Stomach (tissue), 9 donors: Measurements from ENCODE around the gene SAMM50. TPM values are rescaled to one million over a fixed set of nuclear protein-coding genes. Genes with fewer than 3 reads are reported as not detected.
"Not testable (repeated sequence)": the region's sequence is repeated elsewhere in the genome, so short reads cannot be mapped to it uniquely, and the experiment has no call there.

Experiments
- DNase-seq, 2 donors: peaks; one replicate each; pipeline versions ENCODE4 v3.0.0 to v3.0.0-alpha.2; 2013 to 2019
- H3K27ac ChIP-seq, 5 donors: fragments of 200-600 bp in 4 of 5; sonication (generic) in 4 of 5; one replicate each; pipeline ENCODE4 v1.5.1; 2013 to 2019; ENCODE audit warnings: mild to moderate bottlenecking in 1 of 5, moderate library complexity in 1 of 5
- H3K27me3 ChIP-seq, 3 donors: fragments of 200-600 bp; sonication (generic); one replicate each; pipeline ENCODE4 v1.5.1; 2017 to 2019; ENCODE audit warnings: mixed run types in 1 of 3
- H3K36me3 ChIP-seq, 4 donors: fragments of 200-600 bp; sonication (generic); 1 replicate in 3 of 4; 2 replicates in 1 of 4; pipeline ENCODE4 v1.5.1; 2016 to 2019
- H3K4me1 ChIP-seq, 4 donors: fragments of 200-600 bp; sonication (generic); one replicate each; pipeline ENCODE4 v1.5.1; 2016 to 2019
- H3K4me3 ChIP-seq, 4 donors: fragments of 200-600 bp; sonication (generic) in 3 of 4; one replicate each; pipeline ENCODE4 v1.5.1; 2016 to 2019; ENCODE audit warnings: mild to moderate bottlenecking in 1 of 4
- H3K9me3 ChIP-seq, 4 donors: fragments of 200-600 bp; sonication (generic); one replicate each; pipeline ENCODE4 v1.5.1; 2016 to 2019
- EP300 ChIP-seq: sonication (generic); formaldehyde crosslinking; IDR thresholded peaks from one replicate; pipeline ENCODE4 v1.6.1; 2017; ENCODE audit warnings: antibody characterized with exemption
- POLR2A ChIP-seq, 4 donors: fragments of 450-650 bp; IDR thresholded peaks; one replicate each; pipeline ENCODE4 v1.6.1; 2016; ENCODE audit warnings: antibody characterized with exemption in 4 of 4, control low read depth in 2 of 4, mild to moderate bottlenecking in 1 of 4, moderate library complexity in 1 of 4
- POLR2AphosphoS5 ChIP-seq, 3 donors: sonication (generic); formaldehyde crosslinking; IDR thresholded peaks; one replicate each; pipeline ENCODE4 v1.6.1; 2016; ENCODE audit warnings: antibody characterized with exemption in 3 of 3
- WGBS, 5 donors: extraction: QIAGEN DNeasy Blood & Tissue Kit in 3 of 5; methylation state at CpG; one replicate each; pipeline versions ENCODE4 v1.1.5 to v1.1.7; 2013 to 2018; 5-methylcytosine and 5-hydroxymethylcytosine counted together
- intact Hi-C: fragments of 100-400 bp; cut with DNase I; formaldehyde crosslinking; loops from one replicate; pipeline ENCODE4 v1.15.1; 2023; ENCODE audit warnings: low total_unique reads
- polyA plus RNA-seq, 3 donors: library from polyadenylated mRNA; stranded (reverse); fragments of 200-250 nt; gene quantifications; one replicate each; pipeline ENCODE4 v1.2.3, GENCODE V29; 2013
- total RNA-seq, 5 donors: library from RNA; depleted of rRNA; stranded (reverse); fragments of >200 nt; gene quantifications; one replicate each; pipeline versions ENCODE4 v1.1.0 to v1.2.3, GENCODE V29; 2014 to 2016
- TF ChIP-seq, protein P1 (sequence below), 7 experiments: fragments of 450-650 bp in 4 of 7; fragments of 200-600 bp in 3 of 7; sonication (generic) in 3 of 7; IDR thresholded peaks; one replicate each; pipeline ENCODE4 v1.5.1; 2016 to 2019; ENCODE audit warnings: antibody characterized with exemption in 7 of 7, control low read depth in 2 of 7, mild to moderate bottlenecking in 1 of 7
- donor health status: healthy with polysubstance abuse.
- donor health status: Bipolar disorder and iron deficiency.
- donor health status: healthy.

SAMM50 gene
- total and polyA plus RNA-seq, 8 donors, result 18.7 to 54.7 (median 33.3) TPM

DNA sequence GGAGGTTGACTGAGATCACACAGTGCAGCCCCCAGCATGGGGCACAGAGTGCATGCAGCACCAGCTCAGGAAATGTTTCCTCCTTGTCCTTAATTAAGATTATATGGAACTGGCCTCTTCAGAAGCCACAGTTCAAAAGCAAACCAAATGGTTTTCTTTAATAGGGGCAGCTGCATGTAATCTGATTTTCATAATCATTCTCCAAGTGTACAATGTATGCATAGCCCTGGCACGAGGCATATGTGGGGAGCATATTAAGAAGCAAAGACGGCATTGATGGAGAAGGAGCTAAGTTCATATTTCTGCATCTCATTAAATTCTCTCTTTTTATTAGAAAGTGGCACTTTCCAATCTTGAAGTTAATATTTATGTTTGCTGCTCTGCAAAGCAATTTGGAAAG lies 59.0 kb downstream of the SAMM50 start:
- TF ChIP-seq POLR2AphosphoS5 (IDR thresholded peaks at IDR 0.05) (no peak), POLR2A (IDR thresholded peaks at IDR 0.05) (no peak)
- no peak for DNase-seq
- no peak overlapping the region for H3K4me3 ChIP-seq
- 32 to 57% (median 48%) methylated on average over 2 of the region's 2 CpGs for WGBS, 5 donors
- no peaks in the 10 kb centered on the region for H3K4me1 ChIP-seq
- no peaks in the 10 kb centered on the region for H3K27me3 ChIP-seq
- H3K27ac ChIP-seq, result no peak overlapping the region
- intact Hi-C loops, result no loop called here
- no peaks in the 10 kb centered on the region for H3K9me3 ChIP-seq
- no peaks in the 10 kb centered on the region for H3K36me3 ChIP-seq

- WGBS, 5 donors, result 81 to 90% (median 86%) methylated on average over 3 of the region's 3 CpGs
- H3K9me3 ChIP-seq, intact Hi-C loops, DNase-seq, H3K27ac ChIP-seq, H3K4me1 ChIP-seq, H3K36me3 ChIP-seq, H3K27me3 ChIP-seq, H3K4me3 ChIP-seq: not testable (repeated sequence)
Measured at GRCh38 chr22:44016586-44016985, 61.3 kb downstream of the SAMM50 start.

GRCh38 chr22:44018594-44018993 lies 63.4 kb downstream of the SAMM50 start:
- H3K4me3 ChIP-seq, result no peak overlapping the region
- peaks cover 4 to 14% (median 8%) of the 10 kb centered on the region in 4 donors for H3K4me1 ChIP-seq
- TF ChIP-seq EP300 (no peak), POLR2A (IDR thresholded peaks at IDR 0.05) (no peak), POLR2AphosphoS5 (IDR thresholded peaks at IDR 0.05) (no peak)
- TF ChIP-seq, protein P1, sequence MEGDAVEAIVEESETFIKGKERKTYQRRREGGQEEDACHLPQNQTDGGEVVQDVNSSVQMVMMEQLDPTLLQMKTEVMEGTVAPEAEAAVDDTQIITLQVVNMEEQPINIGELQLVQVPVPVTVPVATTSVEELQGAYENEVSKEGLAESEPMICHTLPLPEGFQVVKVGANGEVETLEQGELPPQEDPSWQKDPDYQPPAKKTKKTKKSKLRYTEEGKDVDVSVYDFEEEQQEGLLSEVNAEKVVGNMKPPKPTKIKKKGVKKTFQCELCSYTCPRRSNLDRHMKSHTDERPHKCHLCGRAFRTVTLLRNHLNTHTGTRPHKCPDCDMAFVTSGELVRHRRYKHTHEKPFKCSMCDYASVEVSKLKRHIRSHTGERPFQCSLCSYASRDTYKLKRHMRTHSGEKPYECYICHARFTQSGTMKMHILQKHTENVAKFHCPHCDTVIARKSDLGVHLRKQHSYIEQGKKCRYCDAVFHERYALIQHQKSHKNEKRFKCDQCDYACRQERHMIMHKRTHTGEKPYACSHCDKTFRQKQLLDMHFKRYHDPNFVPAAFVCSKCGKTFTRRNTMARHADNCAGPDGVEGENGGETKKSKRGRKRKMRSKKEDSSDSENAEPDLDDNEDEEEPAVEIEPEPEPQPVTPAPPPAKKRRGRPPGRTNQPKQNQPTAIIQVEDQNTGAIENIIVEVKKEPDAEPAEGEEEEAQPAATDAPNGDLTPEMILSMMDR (IDR thresholded peaks at IDR 0.05), result no peak
- no peaks in the 10 kb centered on the region for H3K9me3 ChIP-seq
- no peaks in the 10 kb centered on the region for H3K36me3 ChIP-seq
- H3K27ac ChIP-seq, result no peak overlapping the region
- H3K27me3 ChIP-seq, result no peaks in the 10 kb centered on the region
- no peak for DNase-seq
- WGBS, 5 donors, result 95 to 98% (median 97%) methylated on average over 9 of the region's 9 CpGs
- intact Hi-C loops, result no loop called here

DNA sequence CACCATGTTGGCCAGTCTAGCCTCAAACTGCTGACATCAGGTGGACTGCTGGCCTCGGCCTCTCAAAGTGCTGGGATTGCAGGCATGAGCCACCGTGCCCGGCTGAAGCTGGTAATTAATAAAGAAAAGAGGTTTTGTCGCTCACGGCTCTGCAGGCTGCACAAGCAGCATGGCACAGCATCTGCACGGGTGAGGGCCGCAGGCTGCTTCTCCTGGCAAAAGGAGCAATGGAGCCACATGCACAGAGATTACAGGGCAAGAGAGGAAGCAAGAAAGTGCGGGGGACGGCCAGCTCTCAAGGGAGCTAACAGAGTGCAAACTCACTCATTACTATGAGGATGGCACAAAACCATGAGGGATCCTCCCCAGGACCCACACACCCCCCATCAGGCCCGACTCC lies 64.2 kb downstream of the SAMM50 start:
- WGBS, 5 donors, result 86 to 94% (median 93%) methylated on average over 10 of the region's 10 CpGs
- intact Hi-C loops, result no loop called here
- no peak for TF ChIP-seq EP300
- no peak for TF ChIP-seq POLR2AphosphoS5 (IDR thresholded peaks at IDR 0.05)
- no peak for TF ChIP-seq POLR2A (IDR thresholded peaks at IDR 0.05)
- TF ChIP-seq, protein P1 (IDR thresholded peaks at IDR 0.05), result no peak

DNA sequence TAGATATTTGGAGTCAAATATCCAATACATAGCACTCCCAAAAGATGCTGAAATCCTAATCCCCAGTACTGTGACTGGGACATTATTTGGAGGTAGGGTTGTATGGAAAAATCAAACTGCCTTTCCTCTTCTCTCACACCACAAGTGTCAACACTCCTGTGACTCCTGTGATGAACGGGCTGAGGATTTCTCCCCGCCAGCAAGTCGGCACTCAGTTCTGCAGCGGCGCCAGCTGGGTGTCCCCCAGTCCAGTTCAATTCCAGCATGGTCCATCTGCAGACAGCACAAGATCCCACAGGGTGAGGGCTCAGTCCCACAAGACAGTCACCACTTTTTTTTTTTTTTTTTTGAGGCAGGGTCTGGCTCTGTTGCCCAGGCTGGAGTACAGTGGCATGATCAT lies 64.6 kb downstream of the SAMM50 start:
- H3K9me3 ChIP-seq, result no peaks in the 10 kb centered on the region
- DNase-seq, result no peak
- no peak overlapping the region for H3K4me3 ChIP-seq
- intact Hi-C loops, result no loop called here
- no peaks in the 10 kb centered on the region for H3K36me3 ChIP-seq
- TF ChIP-seq POLR2A (IDR thresholded peaks at IDR 0.05) (no peak), POLR2AphosphoS5 (IDR thresholded peaks at IDR 0.05) (no peak), EP300 (no peak)
- TF ChIP-seq, protein P1 (IDR thresholded peaks at IDR 0.05), result no peak
- H3K4me1 ChIP-seq, result peaks cover 11 to 22% (median 18%) of the 10 kb centered on the region in 4 donors
- no peak overlapping the region for H3K27ac ChIP-seq
- 90 to 96% (median 95%) methylated on average over 5 of the region's 5 CpGs for WGBS, 5 donors
- H3K27me3 ChIP-seq, result peaks cover 0 to 10% (median 0%) of the 10 kb centered on the region in 3 donors

More for the DNA sequence above, 64.2 kb downstream of the SAMM50 start:
- Histone ChIP-seq H3K36me3 (no peaks in the 10 kb centered on the region), H3K27me3 (peaks cover 0 to 5% (median 0%) of the 10 kb centered on the region in 3 donors), H3K9me3 (no peaks in the 10 kb centered on the region), H3K27ac (no peak overlapping the region), H3K4me1 (peaks cover 7 to 18% (median 14%) of the 10 kb centered on the region in 4 donors), H3K4me3 (no peak overlapping the region)
- no peak for DNase-seq
